CD4-positive, CD25-positive, alpha-beta regulatory T cell (primary cell): ENCODE measurements around the gene CDH23. TPM values are rescaled to one million over a fixed set of nuclear protein-coding genes. Genes with fewer than 3 reads are reported as not detected.
A peak's percentile ranks its signal among the peaks of the same experiment; 100 is the strongest.

ENCODE experiments used
- ATAC-seq, 2 donors: fragments of 150-1000 bp; cut with Tn5 transposase; one replicate each; pipeline ENCODE4 v1.10.0; 2021; ENCODE audit warnings: low read depth in 2 of 2, moderate number of reproducible peaks in 2 of 2, moderate library complexity in 1 of 2
- DNase-seq, 3 donors: peaks; one replicate each; pipeline versions ENCODE4 v3.0.0 to v3.0.0-alpha.2; 2012 to 2022; ENCODE audit warnings: mixed read lengths in 1 of 3
- H3K27ac ChIP-seq: one replicate; pipeline ENCODE4 v1.7.0; 2013; ENCODE audit warnings: mild to moderate bottlenecking, low read length; ENCODE audit not compliant: insufficient read depth, poor library complexity, severe bottlenecking
- H3K27me3 ChIP-seq: one replicate; pipeline ENCODE4 v1.7.0; 2013; ENCODE audit warnings: low read length; ENCODE audit not compliant: control insufficient read depth, insufficient read depth
- H3K36me3 ChIP-seq: one replicate; pipeline ENCODE4 v1.7.0; 2013; ENCODE audit warnings: mild to moderate bottlenecking, low read length, moderate library complexity; ENCODE audit not compliant: control insufficient read depth, insufficient read depth
- H3K4me1 ChIP-seq: 2 replicates; pipeline ENCODE4 v1.7.0; 2013; ENCODE audit warnings: mild to moderate bottlenecking, low read length; ENCODE audit not compliant: insufficient read depth, control insufficient read depth, poor library complexity, severe bottlenecking
- H3K4me3 ChIP-seq: one replicate; pipeline ENCODE4 v1.7.0; 2013; ENCODE audit warnings: low read depth, mild to moderate bottlenecking, low read length, moderate library complexity
- H3K9me3 ChIP-seq, 2 experiments: 1 replicate in 1 of 2; 2 replicates in 1 of 2; pipeline ENCODE4 v1.7.0; 2013; ENCODE audit warnings: low read length in 2 of 2, mild to moderate bottlenecking in 1 of 2, moderate library complexity in 1 of 2; ENCODE audit not compliant: control insufficient read depth in 2 of 2
- H3K27ac Mint-ChIP-seq, 3 donors: one replicate each; pipeline ENCODE4 v1.8.0; 2020 to 2022; ENCODE audit warnings: mild to moderate bottlenecking in 3 of 3, mixed read lengths in 3 of 3, moderate library complexity in 2 of 3
- H3K27me3 Mint-ChIP-seq: one replicate; pipeline ENCODE4 v1.8.0; 2022; ENCODE audit warnings: mild to moderate bottlenecking, mixed read lengths
- H3K36me3 Mint-ChIP-seq: one replicate; pipeline ENCODE4 v1.8.0; 2020; ENCODE audit warnings: mixed read lengths
- H3K4me1 Mint-ChIP-seq, 4 donors: one replicate each; pipeline ENCODE4 v1.8.0; 2020 to 2022; ENCODE audit warnings: mixed read lengths in 4 of 4, mild to moderate bottlenecking in 1 of 4
- H3K4me3 Mint-ChIP-seq, 4 donors: one replicate each; pipeline ENCODE4 v1.8.0; 2020 to 2022; ENCODE audit warnings: mild to moderate bottlenecking in 4 of 4, mixed read lengths in 4 of 4, moderate library complexity in 3 of 4
- H3K9me3 Mint-ChIP-seq, 7 donors: one replicate each; pipeline ENCODE4 v1.8.0; 2020 to 2022; ENCODE audit warnings: mixed read lengths in 7 of 7, mild to moderate bottlenecking in 3 of 7, moderate library complexity in 2 of 7
- polyA plus RNA-seq, 4 donors: library from polyadenylated mRNA; unstranded; fragments of 300-500 nt; fragmentation: Illumina TruSeq; gene quantifications; one replicate each; pipeline ENCODE4 v1.2.3, GENCODE V29; 2021
- total RNA-seq: library from RNA; stranded (reverse); gene quantifications from one replicate; pipeline ENCODE4 v1.2.3, GENCODE V29; 2022

CDH23 gene
- total RNA-seq: 5.6 TPM
- 1 to 10 TPM in 2 of 4 donors, under 1 TPM in 2; 0.17 to 1.5 (median 0.93) TPM for polyA plus RNA-seq

GRCh38 chr10:71396711-71397295 lies at the start of gene CDH23:
TSS of gene CDH23 (plus strand) at chr10:71396920. CDS start at chr10:71439832, 42,912 bp downstream.
- Mint-ChIP-seq H3K9me3 (peaks cover 0 to 3% (median 0%) of the 10 kb centered on the region in 7 donors), H3K4me1 (peaks cover 0 to 10% (median 0%) of the 10 kb centered on the region in 4 donors), H3K27ac (no peak within 1 kb of the TSS), H3K27me3 (peaks cover 71% of the 10 kb centered on the region), H3K4me3 (peak within 1 kb of the TSS in 3 of 4 donors; percentile 26 to 80 (median 67)), H3K36me3 (no peaks in the 10 kb centered on the region)
- Histone ChIP-seq H3K27ac (no peak within 1 kb of the TSS), H3K9me3 (no peaks in the 10 kb centered on the region), H3K36me3 (no peaks in the 10 kb centered on the region), H3K4me1 (peaks cover 4% of the 10 kb centered on the region), H3K4me3 (no peak within 1 kb of the TSS), H3K27me3 (peaks cover 31% of the 10 kb centered on the region)
- DNase-seq (no peak), ATAC-seq (no peak)

DNA sequence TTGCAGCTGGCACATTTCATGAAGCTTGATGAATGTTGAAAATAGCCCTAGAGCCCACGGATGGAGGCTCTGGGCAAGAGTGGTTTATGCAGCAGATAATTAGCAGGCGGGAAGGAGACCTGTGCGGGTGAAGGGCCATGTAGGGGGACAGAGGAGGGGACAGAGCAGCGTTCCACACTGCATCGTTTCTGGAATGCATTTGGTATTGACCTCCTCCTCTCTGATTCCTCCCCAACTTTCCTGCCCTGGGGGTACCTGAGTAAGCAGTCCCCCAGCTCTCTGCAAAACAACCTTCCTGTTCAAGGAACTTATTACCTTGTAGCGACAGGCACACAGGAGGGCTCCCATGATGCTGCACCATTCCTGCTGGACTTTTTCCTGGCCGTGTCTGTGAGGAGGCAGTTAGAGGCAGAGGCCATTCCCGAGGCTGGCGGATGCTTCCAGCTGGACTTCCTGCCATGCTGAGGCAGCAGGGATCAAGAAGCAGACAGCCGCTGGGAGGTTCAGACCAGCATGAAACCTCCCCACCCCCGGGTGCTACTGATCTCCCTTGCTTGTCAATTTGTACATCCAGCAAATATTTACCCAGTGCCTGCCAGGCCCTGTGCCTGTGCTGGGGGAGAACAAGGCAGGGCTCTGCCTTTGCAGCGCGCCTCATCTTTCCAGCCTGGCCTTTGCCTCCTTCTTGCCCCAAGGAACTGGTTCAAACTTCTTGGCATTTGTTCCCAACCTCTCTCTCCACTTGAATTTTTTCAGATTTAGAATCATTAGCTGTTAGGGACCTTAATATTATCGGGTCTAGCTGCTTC lies 48.9 kb upstream of the CDH23 start:
- Mint-ChIP-seq H3K9me3 (no peaks in the 10 kb centered on the region), H3K36me3 (peaks cover 20% of the 10 kb centered on the region), H3K27ac (no peak overlapping the region), H3K4me1 (peaks cover 0 to 2% (median 0%) of the 10 kb centered on the region in 4 donors), H3K27me3 (no peaks in the 10 kb centered on the region), H3K4me3 (no peak overlapping the region)
- Histone ChIP-seq H3K36me3 (peaks cover 3% of the 10 kb centered on the region), H3K4me3 (no peak overlapping the region), H3K4me1 (no peaks in the 10 kb centered on the region), H3K27me3 (no peaks in the 10 kb centered on the region), H3K9me3 (no peaks in the 10 kb centered on the region), H3K27ac (no peak overlapping the region)
- no peak for DNase-seq
- ATAC-seq: no peak

DNA sequence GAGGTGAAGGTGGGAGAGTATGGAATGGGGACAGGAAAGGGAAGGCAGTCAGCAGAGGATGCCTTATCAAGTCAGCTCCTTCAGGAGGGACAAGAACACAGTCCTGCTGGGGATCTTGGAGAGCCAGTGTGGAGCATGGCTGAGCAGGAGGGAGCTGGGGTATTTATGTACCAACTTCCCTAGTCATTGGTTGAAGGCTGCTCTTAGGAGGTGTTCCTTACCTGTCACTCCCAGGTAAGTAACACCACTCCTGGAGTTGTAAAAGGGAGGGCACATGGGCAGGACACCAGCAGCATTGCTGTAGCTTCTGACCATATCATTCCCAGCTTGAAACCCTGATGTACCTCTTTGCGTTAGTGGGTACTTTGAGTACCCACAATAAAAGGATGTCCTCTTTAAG lies 47.9 kb upstream of the CDH23 start:
- H3K27ac ChIP-seq: no peak overlapping the region
- Mint-ChIP-seq H3K9me3 (no peaks in the 10 kb centered on the region), H3K27me3 (no peaks in the 10 kb centered on the region), H3K4me1 (peaks cover 0 to 2% (median 0%) of the 10 kb centered on the region in 4 donors), H3K4me3 (peak overlapping the region in 1 of 4 donors; percentile 79), H3K36me3 (peaks cover 20% of the 10 kb centered on the region), H3K27ac (no peak overlapping the region)
- no peaks in the 10 kb centered on the region for H3K9me3 ChIP-seq
- H3K4me3 ChIP-seq: no peak overlapping the region
- no peaks in the 10 kb centered on the region for H3K4me1 ChIP-seq
- DNase-seq (no peak), ATAC-seq (no peak)
- H3K36me3 ChIP-seq: peaks cover 3% of the 10 kb centered on the region
- H3K27me3 ChIP-seq: no peaks in the 10 kb centered on the region

GRCh38 chr10:71349406-71349805 lies 47.3 kb upstream of the CDH23 start:
- no peaks in the 10 kb centered on the region for H3K27me3 Mint-ChIP-seq
- no peak overlapping the region for H3K4me3 Mint-ChIP-seq
- Histone ChIP-seq H3K4me3 (no peak overlapping the region), H3K9me3 (no peaks in the 10 kb centered on the region), H3K27me3 (no peaks in the 10 kb centered on the region), H3K27ac (no peak overlapping the region), H3K36me3 (peaks cover 3% of the 10 kb centered on the region), H3K4me1 (no peaks in the 10 kb centered on the region)
- H3K36me3 Mint-ChIP-seq: peaks cover 20% of the 10 kb centered on the region
- ATAC-seq (no peak), DNase-seq (no peak)
- H3K9me3 Mint-ChIP-seq: no peaks in the 10 kb centered on the region
- H3K4me1 Mint-ChIP-seq: peaks cover 0 to 2% (median 0%) of the 10 kb centered on the region in 4 donors
- H3K27ac Mint-ChIP-seq: no peak overlapping the region

DNA sequence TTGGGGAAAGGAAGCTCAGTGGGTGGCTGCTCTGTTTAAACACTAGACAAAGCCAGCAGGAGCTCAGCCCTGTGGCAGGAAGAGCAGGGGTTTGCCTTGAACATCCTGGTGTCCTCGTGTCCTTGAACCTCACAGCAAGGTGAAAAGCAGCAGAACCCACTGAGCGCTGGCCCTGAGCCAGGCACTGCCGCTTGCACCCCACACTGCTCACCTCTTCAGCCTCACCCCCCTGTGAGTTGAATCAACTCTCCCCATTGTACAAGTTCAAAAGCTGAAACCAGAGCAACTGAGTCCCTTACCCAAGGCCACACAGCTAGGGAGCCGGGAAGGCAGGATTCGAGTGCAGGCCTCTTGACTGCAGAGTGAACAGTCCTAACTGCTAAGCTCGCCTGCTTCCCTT lies 45.6 kb upstream of the CDH23 start:
- H3K36me3 Mint-ChIP-seq: peaks cover 26% of the 10 kb centered on the region
- H3K9me3 Mint-ChIP-seq: no peaks in the 10 kb centered on the region
- H3K9me3 ChIP-seq: no peaks in the 10 kb centered on the region
- H3K27ac Mint-ChIP-seq: no peak overlapping the region
- H3K4me1 ChIP-seq: no peaks in the 10 kb centered on the region
- peaks cover 10% of the 10 kb centered on the region for H3K36me3 ChIP-seq
- no peak overlapping the region for H3K27ac ChIP-seq
- no peak overlapping the region for H3K4me3 Mint-ChIP-seq
- H3K27me3 ChIP-seq: no peaks in the 10 kb centered on the region
- H3K4me3 ChIP-seq: no peak overlapping the region
- DNase-seq: no peak
- no peaks in the 10 kb centered on the region for H3K27me3 Mint-ChIP-seq
- no peak for ATAC-seq
- H3K4me1 Mint-ChIP-seq: no peaks in the 10 kb centered on the region

DNA sequence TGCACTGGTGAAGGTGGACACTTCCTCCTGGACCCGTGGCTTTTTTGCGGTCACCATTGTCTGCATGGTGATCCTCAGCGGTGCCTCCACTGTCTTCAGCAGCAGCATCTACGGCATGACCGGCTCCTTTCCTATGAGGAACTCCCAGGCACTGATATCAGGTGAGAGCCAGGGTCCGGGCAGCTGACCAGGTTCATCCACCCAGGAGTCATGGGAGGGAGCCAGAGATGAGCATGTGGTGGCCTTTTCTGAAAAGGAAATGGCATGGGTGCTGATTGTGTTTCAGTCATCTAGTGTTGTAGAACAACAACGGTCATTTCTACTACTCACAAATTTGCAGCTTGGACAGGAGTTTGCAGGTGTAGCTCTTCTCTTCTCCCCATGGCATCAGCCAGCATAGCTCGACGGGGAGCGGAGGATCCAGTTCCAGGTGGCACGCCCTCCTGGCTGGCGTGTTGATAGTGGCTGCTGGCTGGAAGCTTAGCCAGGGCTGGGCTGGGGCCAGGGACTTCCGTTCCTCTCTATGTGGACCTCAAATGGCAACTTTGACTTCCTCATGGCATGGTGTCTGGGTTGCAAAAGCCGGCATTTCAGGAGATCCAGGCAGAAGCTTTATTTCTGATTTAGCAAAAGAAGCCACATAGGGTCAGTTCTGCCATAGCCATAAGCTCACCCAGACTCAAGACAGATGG lies 44.9 kb upstream of the CDH23 start:
- no peaks in the 10 kb centered on the region for H3K9me3 Mint-ChIP-seq
- H3K4me3 Mint-ChIP-seq: no peak overlapping the region
- H3K36me3 Mint-ChIP-seq: peaks cover 27% of the 10 kb centered on the region
- Histone ChIP-seq H3K9me3 (no peaks in the 10 kb centered on the region), H3K27me3 (no peaks in the 10 kb centered on the region), H3K4me1 (no peaks in the 10 kb centered on the region), H3K27ac (no peak overlapping the region), H3K4me3 (no peak overlapping the region), H3K36me3 (peaks cover 16% of the 10 kb centered on the region)
- no peaks in the 10 kb centered on the region for H3K27me3 Mint-ChIP-seq
- DNase-seq (no peak), ATAC-seq (no peak)
- H3K4me1 Mint-ChIP-seq: no peaks in the 10 kb centered on the region
- H3K27ac Mint-ChIP-seq: no peak overlapping the region

DNA sequence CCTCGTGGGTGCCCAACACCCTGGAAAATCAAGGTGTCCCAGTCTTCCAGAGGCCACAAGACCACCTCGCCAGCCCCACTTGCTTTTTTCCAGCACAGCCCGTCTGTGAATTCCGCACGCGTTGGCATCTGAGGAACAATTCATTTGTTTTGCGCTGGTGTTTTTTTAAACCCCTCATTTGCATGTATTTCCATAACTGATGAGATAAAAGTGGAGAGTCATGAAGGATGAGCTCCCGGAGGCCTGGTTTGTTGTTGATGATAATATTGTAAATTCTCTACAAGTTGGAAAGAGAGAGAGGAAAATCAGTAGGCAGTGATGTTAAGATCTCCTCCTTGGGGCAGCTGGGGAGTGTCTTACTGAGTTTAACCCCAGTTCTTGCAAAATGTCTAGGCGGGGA lies 43.1 kb upstream of the CDH23 start:
- Mint-ChIP-seq H3K27me3 (no peaks in the 10 kb centered on the region), H3K27ac (no peak overlapping the region), H3K4me1 (no peaks in the 10 kb centered on the region), H3K4me3 (no peak overlapping the region), H3K9me3 (no peaks in the 10 kb centered on the region), H3K36me3 (peaks cover 38% of the 10 kb centered on the region)
- H3K27ac ChIP-seq: no peak overlapping the region
- ATAC-seq (no peak), DNase-seq (no peak)
- H3K4me1 ChIP-seq: no peaks in the 10 kb centered on the region
- H3K4me3 ChIP-seq: no peak overlapping the region
- no peaks in the 10 kb centered on the region for H3K27me3 ChIP-seq
- peaks cover 26% of the 10 kb centered on the region for H3K36me3 ChIP-seq
- no peaks in the 10 kb centered on the region for H3K9me3 ChIP-seq
